ENCODE measurements around the gene DAAM1.

DAAM1 gene

DNA sequence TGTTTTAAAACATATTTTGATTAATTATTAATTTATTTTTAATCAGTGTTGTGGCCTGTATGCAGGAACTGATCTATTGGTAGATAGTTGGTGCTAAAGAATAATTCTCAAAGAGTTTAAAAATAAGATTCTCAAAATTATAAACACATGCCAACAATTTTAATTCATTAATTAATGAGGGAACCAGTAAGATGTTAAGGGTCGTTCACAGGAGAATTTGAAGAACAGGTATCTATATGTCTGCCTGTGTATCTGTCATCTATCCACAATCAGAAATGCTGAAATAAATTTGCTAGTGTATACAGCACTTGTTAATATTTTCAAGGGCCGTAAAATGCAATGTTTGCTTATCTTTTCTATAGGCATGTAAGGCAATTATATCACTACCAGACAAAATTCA is 18.4 kb downstream of the DAAM1 start:
- TF ChIP-seq CTCF (conservative IDR thresholded peaks at IDR 0.05; ENCODE audit: low read length): no peak
- H3K4me3 ChIP-seq (ENCODE audit: low read length): no peak overlapping the region
- DNase-seq (ENCODE audit: low read depth): no peak

- no peak for DNase-seq (ENCODE audit: low read depth)
- no peak for TF ChIP-seq CTCF (conservative IDR thresholded peaks at IDR 0.05; ENCODE audit: low read length)
- H3K4me3 ChIP-seq (ENCODE audit: low read length): no peak overlapping the region
Observed at GRCh38 chr14:59207506-59207933, 19.1 kb downstream of the DAAM1 start.

DNA sequence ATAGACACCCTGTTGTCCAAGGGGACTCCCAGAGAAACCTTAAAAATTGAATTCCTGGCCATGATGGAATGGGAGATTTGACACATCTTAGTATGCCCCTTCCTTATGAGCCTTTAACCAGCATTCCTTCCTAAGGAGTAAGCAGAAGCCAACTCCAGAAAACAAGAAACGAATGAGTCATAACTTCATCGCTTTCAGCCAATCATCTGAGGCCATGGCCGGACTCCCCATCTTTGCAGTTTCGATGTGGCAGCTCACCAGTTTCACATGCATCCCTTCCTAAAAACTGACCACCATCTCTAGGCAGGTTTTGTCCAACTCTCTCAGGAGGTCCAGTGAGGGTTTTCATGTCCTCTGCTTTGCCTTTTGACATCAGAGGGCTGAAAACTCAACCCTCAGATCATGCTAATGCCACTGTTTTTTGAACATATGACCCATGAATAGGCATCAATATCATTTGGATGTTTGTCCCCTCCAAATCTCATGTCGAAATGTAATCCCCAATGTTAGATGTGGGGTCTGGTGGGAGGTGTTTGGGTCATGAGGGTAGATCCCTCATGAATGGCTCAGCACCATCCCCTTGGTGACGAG is 19.9 kb downstream of the DAAM1 start:
- no peak overlapping the region for H3K4me3 ChIP-seq (ENCODE audit: low read length)
- no peak for TF ChIP-seq CTCF (conservative IDR thresholded peaks at IDR 0.05; ENCODE audit: low read length)
- peak; percentile 55 for DNase-seq (ENCODE audit: low read depth)

GRCh38 chr14:59208954-59209353 is 20.5 kb downstream of the DAAM1 start:
- no peak overlapping the region for H3K4me3 ChIP-seq (ENCODE audit: low read length)
- DNase-seq (ENCODE audit: low read depth): no peak
- TF ChIP-seq CTCF (conservative IDR thresholded peaks at IDR 0.05; ENCODE audit: low read length): no peak

GRCh38 chr14:59210621-59211020 is 22.2 kb downstream of the DAAM1 start:
- no peak overlapping the region for H3K4me3 ChIP-seq (ENCODE audit: low read length)
- no peak for DNase-seq (ENCODE audit: low read depth)
- no peak for TF ChIP-seq CTCF (conservative IDR thresholded peaks at IDR 0.05; ENCODE audit: low read length)

- DNase-seq (ENCODE audit: low read depth): no peak
- no peak for TF ChIP-seq CTCF (conservative IDR thresholded peaks at IDR 0.05; ENCODE audit: low read length)
- H3K4me3 ChIP-seq (ENCODE audit: low read length): no peak overlapping the region
Observed at GRCh38 chr14:59213368-59214315, 25.2 kb downstream of the DAAM1 start.
